Measurements from ENCODE around the gene SEL1L3. TPM values are rescaled to one million over a fixed set of nuclear protein-coding genes. Genes with fewer than 3 reads are reported as not detected.
A peak's percentile ranks its signal among the peaks of the same experiment; 100 is the strongest.

SEL1L3 gene
- total and polyA plus RNA-seq, 9 of the 15 experiments (the other 6 are each of a cell fraction or from before 2014, with no cell fraction given) = 10.0 to 44.3 (median 21.6) TPM

DNA sequence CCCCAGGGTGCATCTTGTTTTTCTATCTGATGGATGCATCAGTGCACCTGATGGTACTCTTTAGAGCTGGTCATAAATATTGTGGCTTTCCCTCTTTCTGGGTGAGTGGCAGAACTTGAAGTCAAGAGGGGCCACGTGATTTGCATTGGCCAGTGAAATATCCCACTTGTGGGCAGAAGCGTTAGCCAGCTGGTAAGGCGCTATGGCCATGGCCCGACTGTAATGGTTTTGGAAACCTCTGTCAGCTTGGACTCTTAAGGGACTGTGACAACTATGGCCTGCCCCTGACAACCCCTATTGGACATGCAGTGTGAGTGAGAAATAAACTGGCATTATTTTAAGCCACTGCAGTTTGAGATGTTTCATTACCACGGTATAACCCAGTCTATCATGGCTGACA, 72.8 kb downstream of the SEL1L3 start:
- H3K4me2 ChIP-seq (ENCODE audit: insufficient read depth, low read length) = no peak overlapping the region
- H4K20me1 ChIP-seq (replicated peaks; ENCODE audit: control insufficient read depth, insufficient read depth, low read length) = peaks cover 3% of the 10 kb centered on the region; the same call in 1 of the 2 replicates
- no peaks in the 10 kb centered on the region for H3K27me3 ChIP-seq (ENCODE audit: control insufficient read depth in 2 of 2, insufficient read depth in 2 of 2, low read length in 2 of 2)
- H3K9me1 ChIP-seq (ENCODE audit: control insufficient read depth, insufficient read depth, low read length) = no peaks in the 10 kb centered on the region
- no peaks in the 10 kb centered on the region for H3K79me2 ChIP-seq (ENCODE audit: control insufficient read depth, insufficient read depth, low read length)
- ChIA-PET POLR2A (no interaction called here), CTCF (ENCODE audit: low intra/inter-chr PET ratio) (no interaction called here)
- H3K4me3 ChIP-seq = no peak overlapping the region
- no peak overlapping the region for H2AFZ ChIP-seq (ENCODE audit: low read depth, low read length)
- WGBS (ENCODE audit: insufficient coverage, low coverage, missing lambda C conversion rate) = 72% methylated on average over 5 of the region's 5 CpGs
- intact Hi-C loops (cut with micrococcal nuclease) (loop anchor here (10.0 kb wide), 1 partner anchor 345 kb away; no protein-coding TSS in a partner anchor), in situ Hi-C loops (cut with MboI) (no loop called here)
- no peak overlapping the region for H3K9ac ChIP-seq (ENCODE audit: insufficient read depth in 1 of 2, low read depth in 2 of 2, low read length in 2 of 2)
- H3K27ac ChIP-seq (ENCODE audit: extremely low read depth, low read depth, low read length) = no peak overlapping the region
- no peaks in the 10 kb centered on the region for H3K9me3 ChIP-seq (replicated peaks; ENCODE audit: control insufficient read depth, insufficient read depth, low read depth, low read length)
- H3K36me3 ChIP-seq (ENCODE audit: control insufficient read depth, insufficient read depth, low read length) = 0 out of 3 replicates have a peak, but pooled peaks cover 6% of the 10 kb centered on the region
- no peaks in the 10 kb centered on the region for H3K4me1 ChIP-seq (replicated peaks in 1 of 2; ENCODE audit: control insufficient read depth in 2 of 2, insufficient read depth in 2 of 2, low read length in 2 of 2)
- FAIRE-seq = peak; percentile 35
- no TSS peak for BruUV-seq (replicated peaks)
- ATAC-seq = no peak
- no peak for DNase-seq (ENCODE audit: extremely low read depth in 1 of 4, low spot score in 3 of 4)
- TF ChIP-seq, protein P1, sequence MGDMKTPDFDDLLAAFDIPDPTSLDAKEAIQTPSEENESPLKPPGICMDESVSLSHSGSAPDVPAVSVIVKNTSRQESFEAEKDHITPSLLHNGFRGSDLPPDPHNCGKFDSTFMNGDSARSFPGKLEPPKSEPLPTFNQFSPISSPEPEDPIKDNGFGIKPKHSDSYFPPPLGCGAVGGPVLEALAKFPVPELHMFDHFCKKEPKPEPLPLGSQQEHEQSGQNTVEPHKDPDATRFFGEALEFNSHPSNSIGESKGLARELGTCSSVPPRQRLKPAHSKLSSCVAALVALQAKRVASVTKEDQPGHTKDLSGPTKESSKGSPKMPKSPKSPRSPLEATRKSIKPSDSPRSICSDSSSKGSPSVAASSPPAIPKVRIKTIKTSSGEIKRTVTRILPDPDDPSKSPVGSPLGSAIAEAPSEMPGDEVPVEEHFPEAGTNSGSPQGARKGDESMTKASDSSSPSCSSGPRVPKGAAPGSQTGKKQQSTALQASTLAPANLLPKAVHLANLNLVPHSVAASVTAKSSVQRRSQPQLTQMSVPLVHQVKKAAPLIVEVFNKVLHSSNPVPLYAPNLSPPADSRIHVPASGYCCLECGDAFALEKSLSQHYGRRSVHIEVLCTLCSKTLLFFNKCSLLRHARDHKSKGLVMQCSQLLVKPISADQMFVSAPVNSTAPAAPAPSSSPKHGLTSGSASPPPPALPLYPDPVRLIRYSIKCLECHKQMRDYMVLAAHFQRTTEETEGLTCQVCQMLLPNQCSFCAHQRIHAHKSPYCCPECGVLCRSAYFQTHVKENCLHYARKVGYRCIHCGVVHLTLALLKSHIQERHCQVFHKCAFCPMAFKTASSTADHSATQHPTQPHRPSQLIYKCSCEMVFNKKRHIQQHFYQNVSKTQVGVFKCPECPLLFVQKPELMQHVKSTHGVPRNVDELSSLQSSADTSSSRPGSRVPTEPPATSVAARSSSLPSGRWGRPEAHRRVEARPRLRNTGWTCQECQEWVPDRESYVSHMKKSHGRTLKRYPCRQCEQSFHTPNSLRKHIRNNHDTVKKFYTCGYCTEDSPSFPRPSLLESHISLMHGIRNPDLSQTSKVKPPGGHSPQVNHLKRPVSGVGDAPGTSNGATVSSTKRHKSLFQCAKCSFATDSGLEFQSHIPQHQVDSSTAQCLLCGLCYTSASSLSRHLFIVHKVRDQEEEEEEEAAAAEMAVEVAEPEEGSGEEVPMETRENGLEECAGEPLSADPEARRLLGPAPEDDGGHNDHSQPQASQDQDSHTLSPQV (IDR thresholded peaks at IDR 0.05) = no peak
- TF ChIP-seq, protein P2, sequence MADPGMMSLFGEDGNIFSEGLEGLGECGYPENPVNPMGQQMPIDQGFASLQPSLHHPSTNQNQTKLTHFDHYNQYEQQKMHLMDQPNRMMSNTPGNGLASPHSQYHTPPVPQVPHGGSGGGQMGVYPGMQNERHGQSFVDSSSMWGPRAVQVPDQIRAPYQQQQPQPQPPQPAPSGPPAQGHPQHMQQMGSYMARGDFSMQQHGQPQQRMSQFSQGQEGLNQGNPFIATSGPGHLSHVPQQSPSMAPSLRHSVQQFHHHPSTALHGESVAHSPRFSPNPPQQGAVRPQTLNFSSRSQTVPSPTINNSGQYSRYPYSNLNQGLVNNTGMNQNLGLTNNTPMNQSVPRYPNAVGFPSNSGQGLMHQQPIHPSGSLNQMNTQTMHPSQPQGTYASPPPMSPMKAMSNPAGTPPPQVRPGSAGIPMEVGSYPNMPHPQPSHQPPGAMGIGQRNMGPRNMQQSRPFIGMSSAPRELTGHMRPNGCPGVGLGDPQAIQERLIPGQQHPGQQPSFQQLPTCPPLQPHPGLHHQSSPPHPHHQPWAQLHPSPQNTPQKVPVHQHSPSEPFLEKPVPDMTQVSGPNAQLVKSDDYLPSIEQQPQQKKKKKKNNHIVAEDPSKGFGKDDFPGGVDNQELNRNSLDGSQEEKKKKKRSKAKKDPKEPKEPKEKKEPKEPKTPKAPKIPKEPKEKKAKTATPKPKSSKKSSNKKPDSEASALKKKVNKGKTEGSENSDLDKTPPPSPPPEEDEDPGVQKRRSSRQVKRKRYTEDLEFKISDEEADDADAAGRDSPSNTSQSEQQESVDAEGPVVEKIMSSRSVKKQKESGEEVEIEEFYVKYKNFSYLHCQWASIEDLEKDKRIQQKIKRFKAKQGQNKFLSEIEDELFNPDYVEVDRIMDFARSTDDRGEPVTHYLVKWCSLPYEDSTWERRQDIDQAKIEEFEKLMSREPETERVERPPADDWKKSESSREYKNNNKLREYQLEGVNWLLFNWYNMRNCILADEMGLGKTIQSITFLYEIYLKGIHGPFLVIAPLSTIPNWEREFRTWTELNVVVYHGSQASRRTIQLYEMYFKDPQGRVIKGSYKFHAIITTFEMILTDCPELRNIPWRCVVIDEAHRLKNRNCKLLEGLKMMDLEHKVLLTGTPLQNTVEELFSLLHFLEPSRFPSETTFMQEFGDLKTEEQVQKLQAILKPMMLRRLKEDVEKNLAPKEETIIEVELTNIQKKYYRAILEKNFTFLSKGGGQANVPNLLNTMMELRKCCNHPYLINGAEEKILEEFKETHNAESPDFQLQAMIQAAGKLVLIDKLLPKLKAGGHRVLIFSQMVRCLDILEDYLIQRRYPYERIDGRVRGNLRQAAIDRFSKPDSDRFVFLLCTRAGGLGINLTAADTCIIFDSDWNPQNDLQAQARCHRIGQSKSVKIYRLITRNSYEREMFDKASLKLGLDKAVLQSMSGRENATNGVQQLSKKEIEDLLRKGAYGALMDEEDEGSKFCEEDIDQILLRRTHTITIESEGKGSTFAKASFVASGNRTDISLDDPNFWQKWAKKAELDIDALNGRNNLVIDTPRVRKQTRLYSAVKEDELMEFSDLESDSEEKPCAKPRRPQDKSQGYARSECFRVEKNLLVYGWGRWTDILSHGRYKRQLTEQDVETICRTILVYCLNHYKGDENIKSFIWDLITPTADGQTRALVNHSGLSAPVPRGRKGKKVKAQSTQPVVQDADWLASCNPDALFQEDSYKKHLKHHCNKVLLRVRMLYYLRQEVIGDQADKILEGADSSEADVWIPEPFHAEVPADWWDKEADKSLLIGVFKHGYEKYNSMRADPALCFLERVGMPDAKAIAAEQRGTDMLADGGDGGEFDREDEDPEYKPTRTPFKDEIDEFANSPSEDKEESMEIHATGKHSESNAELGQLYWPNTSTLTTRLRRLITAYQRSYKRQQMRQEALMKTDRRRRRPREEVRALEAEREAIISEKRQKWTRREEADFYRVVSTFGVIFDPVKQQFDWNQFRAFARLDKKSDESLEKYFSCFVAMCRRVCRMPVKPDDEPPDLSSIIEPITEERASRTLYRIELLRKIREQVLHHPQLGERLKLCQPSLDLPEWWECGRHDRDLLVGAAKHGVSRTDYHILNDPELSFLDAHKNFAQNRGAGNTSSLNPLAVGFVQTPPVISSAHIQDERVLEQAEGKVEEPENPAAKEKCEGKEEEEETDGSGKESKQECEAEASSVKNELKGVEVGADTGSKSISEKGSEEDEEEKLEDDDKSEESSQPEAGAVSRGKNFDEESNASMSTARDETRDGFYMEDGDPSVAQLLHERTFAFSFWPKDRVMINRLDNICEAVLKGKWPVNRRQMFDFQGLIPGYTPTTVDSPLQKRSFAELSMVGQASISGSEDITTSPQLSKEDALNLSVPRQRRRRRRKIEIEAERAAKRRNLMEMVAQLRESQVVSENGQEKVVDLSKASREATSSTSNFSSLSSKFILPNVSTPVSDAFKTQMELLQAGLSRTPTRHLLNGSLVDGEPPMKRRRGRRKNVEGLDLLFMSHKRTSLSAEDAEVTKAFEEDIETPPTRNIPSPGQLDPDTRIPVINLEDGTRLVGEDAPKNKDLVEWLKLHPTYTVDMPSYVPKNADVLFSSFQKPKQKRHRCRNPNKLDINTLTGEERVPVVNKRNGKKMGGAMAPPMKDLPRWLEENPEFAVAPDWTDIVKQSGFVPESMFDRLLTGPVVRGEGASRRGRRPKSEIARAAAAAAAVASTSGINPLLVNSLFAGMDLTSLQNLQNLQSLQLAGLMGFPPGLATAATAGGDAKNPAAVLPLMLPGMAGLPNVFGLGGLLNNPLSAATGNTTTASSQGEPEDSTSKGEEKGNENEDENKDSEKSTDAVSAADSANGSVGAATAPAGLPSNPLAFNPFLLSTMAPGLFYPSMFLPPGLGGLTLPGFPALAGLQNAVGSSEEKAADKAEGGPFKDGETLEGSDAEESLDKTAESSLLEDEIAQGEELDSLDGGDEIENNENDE (IDR thresholded peaks at IDR 0.05; ENCODE audit: low read depth, low read length) = no peak
- TF ChIP-seq RHOXF2B (CRISPR knock-in tag; conservative IDR thresholded peaks at IDR 0.05) (no peak), SIRT6 (IDR thresholded peaks at IDR 0.05; ENCODE audit: low read depth, low read length) (no peak), TRIM28 (IDR thresholded peaks at IDR 0.05) (no peak), MEF2A (IDR thresholded peaks at IDR 0.05; ENCODE audit: control insufficient read depth, low read depth, low read length) (no peak), ZNF778 (CRISPR knock-in tag; IDR thresholded peaks at IDR 0.05) (no peak), ZSCAN29 (IDR thresholded peaks at IDR 0.05) (no peak), NCOR1 (IDR thresholded peaks at IDR 0.05) (no peak)
